HG03565 (cell line): ENCODE results near the gene NFATC1.

ENCODE experiments used
- ATAC-seq: cut with Tn5 transposase; IDR thresholded peaks from one replicate; pipeline ENCODE4 v1.9.1; 2021; ENCODE audit warnings: mild to moderate bottlenecking, moderate library complexity; ENCODE audit not compliant: unreplicated experiment

NFATC1 gene

DNA sequence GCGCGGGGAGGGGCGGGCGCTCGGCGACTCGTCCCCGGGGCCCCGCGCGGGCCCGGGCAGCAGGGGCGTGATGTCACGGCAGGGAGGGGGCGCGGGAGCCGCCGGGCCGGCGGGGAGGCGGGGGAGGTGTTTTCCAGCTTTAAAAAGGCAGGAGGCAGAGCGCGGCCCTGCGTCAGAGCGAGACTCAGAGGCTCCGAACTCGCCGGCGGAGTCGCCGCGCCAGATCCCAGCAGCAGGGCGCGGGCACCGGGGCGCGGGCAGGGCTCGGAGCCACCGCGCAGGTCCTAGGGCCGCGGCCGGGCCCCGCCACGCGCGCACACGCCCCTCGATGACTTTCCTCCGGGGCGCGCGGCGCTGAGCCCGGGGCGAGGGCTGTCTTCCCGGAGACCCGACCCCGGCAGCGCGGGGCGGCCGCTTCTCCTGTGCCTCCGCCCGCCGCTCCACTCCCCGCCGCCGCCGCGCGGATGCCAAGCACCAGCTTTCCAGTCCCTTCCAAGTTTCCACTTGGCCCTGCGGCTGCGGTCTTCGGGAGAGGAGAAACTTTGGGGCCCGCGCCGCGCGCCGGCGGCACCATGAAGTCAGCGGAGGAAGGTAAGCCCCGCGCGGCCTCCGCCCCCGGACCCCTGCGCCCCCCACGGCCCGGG, at the start of gene NFATC1:
TSS of gene NFATC1 (plus strand) at position 170 of the 644 bp plus-strand sequence. CDS start at position 465, 295 bp downstream.
- ATAC-seq, result no peak

DNA sequence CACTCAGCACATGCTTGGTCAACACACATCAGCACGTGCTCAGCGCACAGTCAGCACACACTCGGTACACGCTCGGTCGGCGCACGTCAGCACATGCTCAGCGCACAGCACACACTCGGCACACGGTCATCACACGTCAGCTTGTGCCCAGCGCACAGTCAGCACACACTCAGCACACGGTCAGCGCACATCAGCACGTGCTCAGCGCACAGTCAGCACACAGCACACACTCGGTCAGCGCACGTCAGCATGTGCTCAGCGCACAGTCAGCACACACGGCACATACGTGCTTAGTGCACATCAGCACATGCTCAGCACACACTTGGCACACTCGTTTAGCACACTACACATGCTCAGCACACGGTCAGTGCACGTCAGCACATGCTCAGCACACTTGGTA, 49.7 kb upstream of the NFATC1 start:
- no peak for ATAC-seq

DNA sequence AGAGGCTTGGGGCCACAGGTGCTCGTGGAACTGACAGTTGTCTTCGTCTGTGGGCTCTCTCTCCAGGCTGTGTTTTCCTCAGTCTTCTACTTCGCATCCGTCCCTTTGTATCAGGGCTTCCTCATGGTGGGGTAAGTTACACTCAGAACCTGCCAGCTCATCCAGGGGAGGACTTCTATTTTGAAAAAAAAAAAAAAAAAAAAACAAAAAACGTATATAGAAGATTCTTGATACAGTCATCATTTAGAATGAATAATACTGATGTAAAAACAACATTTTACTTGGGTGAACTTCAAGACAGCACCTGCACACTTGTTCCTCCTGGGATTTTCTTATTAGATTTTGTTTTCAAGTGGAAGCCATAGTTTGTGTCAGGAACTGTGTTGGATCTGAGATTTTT, 47.7 kb upstream of the NFATC1 start:
- ATAC-seq, result no peak

DNA sequence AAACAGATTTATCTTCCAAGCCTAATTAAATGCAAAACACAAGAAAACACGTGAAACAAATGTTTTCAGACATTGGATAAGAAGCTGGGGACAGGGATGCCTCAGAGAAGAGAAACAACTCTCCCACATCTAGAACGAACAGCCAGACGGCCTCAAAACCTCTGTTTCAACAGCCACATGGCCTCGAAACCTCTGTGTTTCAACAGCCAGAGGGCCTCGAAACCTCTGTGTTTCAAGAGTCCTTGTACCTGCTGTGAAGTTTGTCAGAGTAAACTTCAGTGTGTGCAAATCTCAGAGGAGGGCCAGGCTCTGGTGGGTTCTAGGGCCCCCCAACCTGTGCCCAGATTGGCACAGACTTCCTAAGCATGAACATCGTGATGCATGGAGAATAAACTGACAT, 43.3 kb upstream of the NFATC1 start:
- no peak for ATAC-seq

DNA sequence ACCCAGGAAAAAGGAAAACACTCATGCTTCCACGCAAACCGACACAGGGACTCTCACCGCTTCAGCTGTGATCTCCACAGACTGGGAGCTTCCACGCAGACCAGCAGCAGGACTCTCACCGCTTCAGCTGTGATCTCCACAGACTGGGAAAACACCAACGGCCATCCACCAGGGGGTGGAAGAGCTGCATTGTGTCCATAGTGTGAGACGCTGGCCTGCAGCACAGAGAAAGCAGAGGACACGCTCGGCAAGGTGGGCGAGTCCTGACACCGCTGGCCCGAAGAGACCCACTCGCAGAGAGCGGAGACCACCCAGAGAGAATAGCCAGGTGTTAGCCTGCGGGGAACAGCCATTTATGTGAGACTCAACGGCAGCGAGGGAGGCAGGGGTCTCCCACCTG, 42.5 kb upstream of the NFATC1 start:
- no peak for ATAC-seq

DNA sequence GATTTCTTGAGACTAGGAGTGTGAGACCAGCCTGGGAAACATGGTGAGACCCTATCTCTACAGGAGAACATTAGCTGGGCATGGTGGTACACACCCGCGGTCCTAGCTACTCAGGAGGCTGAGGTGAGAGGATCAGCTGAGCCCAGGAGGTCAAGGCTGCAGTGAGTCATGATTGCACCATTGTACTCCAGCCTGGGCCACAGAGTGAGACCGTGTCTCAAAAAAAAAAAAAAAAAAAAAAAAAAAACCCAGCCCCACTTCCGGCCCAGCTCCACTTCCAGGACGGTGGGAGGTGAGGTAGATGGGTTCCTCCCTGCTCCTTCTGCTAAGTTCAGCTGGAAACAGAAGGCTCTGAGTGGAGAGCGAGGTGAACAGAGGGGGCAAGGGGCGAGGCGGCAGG, 41.4 kb upstream of the NFATC1 start:
- no peak for ATAC-seq

DNA sequence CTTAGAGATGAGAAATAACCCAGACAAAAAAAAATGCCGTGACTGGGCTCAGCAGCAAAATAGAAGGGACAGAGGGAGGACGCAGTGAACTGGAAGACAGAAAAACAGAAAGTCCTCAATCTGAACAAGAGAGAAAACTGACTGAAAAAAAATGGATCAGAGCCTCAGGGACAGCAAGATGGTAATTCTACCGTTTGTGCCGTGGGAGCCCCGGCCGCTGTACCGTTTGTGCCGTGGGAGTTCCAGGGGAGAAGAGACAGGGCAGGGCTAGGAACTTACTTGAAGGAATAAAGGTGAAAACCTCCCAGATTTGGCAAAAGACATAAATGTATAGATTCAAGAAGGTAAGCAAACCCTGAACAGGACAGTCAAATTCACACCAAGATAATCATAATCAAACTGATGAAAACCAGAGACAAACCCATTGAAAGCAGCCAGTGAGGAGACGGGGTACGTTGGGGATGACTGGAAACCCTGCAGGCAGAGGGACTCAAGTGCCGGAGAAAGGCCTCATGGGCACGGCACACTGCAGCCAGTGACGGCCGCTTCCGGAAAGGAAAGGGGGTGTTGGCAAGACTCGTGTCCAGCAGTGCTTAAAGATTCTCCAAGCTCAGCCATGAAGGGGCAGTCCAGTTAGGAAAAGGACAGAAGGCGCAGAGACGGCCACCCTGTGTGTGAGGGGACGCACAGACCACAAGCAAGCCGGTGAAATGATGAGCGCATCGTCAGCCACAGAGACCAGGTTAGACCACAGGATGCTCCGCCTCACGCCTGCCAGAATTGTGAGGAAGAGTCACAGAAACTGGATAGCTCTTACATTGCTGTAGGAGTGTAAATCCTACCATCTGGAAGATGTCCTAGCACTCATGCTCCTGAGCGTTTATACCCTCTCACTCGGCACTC, 40.0 kb upstream of the NFATC1 start:
- ATAC-seq, result peak; percentile 26

DNA sequence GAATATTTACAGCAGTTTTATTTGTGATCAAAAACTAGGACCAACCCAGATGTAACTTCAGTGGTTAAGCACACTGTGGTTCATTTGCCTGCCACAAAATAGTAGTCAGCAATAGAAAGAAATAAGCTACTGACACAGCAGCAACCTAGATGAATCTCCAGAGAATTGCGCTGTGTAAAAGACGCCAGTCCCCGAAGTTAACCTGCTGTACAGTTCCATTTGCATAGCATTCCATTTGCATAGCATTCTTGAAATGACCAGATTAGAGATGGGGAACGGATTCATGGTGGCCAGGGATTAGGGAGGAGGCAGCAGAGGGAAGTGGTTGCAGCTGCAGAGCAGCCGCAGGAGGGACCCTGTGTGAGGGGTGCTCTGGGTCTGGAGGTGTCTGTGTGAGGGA, 39.3 kb upstream of the NFATC1 start:
- peak; percentile 95 for ATAC-seq

DNA sequence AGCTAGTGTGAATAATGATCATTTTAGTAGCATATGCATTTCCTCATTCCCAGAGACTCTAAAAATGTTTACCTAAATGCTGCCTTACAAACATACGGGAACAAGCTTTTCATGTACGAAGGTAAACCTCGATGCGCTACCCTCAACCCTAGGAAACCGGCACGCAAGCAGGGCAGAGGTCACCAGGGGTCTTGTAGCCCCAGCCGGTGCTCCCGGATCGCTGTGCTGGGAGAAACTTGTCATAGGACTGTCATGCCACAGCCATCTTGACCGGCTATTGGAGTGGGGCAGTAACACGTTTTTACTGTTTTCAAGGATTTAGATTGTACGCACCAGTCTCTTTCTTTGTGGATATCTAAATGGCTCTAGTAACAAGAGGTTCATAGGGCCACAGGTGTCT, 34.8 kb upstream of the NFATC1 start:
- no peak for ATAC-seq

DNA sequence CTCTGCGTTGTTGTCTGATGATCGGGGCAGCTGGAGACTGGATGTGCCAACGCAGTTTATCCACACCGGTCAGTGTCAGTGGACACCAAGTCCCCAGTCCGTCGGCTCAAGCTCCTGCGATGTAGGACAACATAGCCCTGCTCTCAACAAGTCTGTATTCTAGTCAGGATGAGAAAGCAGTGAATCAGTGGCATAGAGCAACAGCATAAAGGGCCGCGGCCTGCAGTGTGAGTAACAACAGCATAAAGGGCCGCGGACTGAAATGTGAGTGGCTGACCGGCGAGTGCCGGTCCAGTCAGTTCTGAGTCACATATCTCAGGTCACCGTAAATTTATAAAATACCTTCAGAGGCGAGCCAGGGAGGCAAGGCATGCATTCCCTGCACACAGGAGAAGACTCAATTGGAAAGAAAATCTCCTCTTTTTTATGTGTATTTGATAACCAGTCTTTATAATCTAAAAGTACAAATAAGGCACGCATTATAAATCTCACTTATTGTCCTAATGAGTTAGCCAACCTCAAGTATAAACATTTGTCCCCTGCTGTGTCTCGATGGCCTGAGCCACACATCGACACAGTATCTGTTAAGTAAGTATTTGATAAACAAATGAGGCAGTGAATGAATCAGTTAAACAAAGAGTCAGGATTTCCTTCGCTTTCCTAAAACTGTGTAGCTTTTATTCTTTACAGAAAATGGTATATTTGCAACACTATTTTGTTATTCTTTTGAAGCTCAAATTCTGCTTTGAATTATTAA, 33.8 kb upstream of the NFATC1 start:
- ATAC-seq, result no peak

DNA sequence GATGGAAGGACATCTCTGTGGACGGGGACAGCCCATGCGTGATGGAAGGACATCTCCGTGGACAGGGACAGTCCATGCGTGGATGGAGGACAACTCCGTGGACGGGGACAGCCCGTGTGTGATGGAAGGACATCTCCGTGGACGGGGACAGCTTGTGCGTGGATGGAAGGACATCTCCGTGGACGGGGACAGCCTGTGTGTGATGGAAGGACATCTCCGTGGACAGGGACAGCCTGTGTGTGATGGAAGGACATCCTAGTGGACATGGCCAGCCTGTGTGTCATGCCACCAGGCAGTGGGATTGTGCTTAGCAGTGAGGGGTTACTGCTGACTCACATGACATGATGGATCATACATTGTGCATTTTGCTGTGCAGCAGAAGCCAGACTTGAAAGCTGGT, 30.0 kb upstream of the NFATC1 start:
- no peak for ATAC-seq

DNA sequence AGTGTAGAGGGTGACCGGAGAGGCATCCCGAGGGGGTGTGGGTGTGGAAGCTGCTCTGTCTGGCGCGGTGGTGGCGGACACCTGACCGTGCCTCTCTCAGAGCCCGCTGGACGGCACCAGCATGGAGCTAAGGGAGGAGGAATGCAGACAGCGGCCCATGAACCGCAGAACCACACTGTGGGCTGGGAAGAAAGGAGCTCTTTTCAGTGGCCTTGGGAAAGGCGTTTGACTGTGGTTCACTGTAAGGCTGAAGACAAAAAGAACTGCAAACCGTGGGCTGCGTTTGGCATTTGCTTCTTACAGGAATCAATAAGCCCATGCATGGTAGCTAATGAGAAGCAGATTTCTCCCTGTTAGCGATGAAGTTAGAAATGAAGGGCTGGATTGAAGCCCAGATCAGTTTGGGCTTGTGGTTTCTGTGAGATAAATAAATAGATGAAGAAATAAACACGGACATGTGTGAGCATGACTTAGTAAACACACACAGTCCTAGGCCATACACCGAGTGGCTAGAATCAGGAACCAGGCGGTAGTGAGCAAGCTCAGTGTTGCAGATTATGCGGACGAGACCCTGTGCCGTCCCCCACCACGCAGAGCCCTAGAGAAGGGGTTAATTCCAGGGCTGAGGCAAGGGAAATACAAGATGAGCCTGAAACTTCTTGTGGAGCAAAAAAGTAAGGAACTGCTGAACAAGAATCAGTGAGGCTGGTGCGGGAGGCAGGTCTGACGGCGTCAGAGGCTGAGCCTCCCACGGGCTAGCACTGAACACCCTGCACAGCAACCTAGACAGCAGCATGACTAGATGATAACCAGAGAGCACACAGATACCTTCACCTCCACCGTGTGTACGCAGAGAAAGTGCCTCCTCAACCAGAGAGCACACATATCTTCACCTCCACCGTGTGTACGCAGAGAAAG, 29.3 kb upstream of the NFATC1 start:
- no peak for ATAC-seq

DNA sequence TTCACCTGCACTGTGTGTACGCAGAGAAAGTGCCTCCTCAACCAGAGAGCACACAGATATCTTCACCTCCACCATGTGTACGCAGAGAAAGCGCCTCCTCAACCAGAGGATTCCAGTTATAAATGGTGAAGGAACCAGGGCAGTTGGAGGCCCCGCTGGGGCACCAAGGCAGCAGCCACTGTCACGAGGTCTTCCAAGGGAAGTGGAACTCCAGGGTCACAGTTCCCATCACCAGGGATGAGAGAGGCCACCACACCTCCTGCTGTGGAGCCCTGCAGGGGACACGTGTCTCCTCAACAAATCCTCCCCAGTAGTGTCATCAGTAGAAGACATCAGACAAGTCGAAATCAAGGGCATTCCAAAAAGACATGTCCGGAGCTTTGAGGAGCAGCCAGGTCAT, 28.2 kb upstream of the NFATC1 start:
- ATAC-seq, result no peak

DNA sequence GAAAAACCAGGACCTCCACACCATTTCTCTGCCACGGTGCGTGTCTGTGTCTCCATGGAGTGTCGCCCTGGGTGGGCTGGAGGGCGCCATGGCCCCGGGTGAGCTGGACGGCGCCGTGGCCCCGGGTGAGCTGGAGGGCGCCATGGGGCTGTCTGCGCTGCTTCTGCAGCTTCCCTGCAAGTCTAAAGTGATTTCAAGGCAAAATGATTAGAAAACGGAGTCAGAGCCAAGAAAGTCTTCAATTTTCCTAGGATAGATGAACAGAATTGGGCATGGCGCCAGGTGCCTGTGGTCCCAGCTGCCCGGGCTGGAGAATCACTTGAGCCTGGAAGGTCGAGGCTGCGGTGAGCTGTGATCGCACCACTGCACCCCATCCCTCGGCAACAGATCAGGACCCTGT, 27.7 kb upstream of the NFATC1 start:
- no peak for ATAC-seq

DNA sequence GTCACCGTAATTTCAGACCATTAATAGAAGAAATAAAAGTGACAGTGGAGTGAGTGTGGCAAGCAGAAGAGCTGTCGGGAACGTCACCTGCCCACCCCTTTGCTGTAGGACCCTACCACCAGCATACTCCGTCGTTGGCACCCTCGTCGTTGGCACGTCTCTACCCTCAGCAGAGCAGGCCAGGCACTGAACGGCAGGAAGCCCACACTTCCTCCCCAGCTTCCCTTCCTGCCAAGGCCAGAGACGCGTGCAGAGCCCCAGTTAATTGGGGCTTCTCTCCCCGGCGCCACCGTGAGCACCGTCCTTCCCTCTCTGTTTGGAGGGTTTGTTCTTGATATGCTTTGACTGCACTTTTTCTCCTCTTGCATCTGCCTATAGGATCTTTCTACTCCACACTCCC, 27.0 kb upstream of the NFATC1 start:
- no peak for ATAC-seq

DNA sequence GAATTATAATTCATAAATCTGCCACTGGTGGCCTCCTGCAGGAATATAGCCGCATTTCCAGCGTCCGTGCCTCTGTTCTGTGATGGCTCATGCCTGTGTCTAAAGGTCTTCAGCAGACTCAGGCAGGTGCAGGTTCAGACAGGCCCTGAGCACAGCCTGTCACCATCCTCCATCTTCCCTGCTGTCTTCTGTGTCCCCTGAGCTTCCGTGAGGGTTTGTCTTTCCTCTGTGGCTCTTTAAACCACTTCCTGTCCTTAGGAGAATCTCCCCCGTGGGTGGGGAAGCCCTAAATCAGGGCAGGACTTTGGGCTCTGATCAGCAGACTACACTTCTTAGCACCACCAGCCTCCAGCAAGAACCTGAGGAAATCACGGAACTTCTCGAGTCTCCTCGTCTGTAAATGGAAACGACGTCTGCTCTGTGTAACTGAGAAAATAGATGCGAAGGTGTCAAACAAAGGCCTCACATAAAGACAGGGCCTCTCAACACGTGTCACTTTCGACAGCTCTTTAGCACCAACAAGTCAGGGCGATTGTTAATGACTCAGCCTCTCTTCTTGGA, 24.1 kb upstream of the NFATC1 start:
- ATAC-seq, result peak; percentile 39

DNA sequence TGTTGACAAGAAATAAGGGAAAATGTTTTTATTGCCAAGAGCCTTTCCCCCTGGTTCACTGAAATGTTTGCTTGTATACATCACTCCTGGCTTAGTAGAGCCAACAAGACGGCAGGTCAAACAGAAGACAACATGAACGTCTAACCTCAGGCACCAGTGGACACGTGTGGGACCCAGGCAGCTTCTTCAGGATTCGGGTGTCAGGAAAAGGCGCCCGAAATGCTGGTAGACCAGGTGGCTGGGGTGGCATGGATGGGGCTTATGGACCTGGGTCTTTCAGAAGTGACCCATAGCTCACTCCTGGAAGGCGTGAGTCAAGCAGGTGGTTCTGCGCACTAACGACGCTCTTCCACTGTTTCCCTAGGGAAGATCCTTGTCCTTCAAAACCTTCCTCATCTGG, 23.3 kb upstream of the NFATC1 start:
- no peak for ATAC-seq

DNA sequence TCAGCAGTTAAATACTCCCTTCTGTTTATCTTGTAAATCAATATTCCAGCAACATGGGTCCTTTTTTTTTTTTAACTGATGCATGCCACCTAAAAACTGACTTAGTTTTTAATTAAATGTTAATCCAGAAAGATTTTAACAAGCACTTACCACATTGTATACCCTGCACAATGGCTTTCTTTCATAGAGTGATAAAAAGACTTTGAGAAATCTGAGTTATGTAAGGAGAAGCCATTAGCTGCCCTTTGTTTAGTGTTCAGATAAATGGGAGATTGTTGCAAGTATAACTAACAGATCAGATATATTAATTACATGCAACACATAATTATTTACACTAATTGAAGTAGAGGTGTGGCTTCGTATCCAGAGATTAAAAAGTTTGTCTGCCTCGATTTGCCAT, 22.7 kb upstream of the NFATC1 start:
- ATAC-seq, result no peak

DNA sequence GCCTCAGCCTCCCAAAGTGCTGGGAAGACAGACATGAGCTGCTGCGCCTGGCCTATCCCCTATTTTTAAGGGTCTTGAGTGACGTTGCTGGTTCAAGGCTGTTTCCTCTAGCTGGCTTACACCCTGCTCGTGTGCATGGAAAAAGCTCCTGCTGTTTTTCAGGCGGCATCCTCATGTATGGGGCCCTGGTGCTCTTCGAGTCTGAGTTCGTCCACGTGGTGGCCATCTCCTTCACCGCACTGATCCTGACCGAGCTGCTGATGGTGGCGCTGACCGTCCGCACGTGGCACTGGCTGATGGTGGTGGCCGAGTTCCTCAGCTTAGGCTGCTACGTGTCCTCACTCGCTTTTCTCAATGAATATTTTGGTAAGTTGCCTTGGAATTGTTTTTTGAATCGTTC, 22.0 kb upstream of the NFATC1 start:
- no peak for ATAC-seq

DNA sequence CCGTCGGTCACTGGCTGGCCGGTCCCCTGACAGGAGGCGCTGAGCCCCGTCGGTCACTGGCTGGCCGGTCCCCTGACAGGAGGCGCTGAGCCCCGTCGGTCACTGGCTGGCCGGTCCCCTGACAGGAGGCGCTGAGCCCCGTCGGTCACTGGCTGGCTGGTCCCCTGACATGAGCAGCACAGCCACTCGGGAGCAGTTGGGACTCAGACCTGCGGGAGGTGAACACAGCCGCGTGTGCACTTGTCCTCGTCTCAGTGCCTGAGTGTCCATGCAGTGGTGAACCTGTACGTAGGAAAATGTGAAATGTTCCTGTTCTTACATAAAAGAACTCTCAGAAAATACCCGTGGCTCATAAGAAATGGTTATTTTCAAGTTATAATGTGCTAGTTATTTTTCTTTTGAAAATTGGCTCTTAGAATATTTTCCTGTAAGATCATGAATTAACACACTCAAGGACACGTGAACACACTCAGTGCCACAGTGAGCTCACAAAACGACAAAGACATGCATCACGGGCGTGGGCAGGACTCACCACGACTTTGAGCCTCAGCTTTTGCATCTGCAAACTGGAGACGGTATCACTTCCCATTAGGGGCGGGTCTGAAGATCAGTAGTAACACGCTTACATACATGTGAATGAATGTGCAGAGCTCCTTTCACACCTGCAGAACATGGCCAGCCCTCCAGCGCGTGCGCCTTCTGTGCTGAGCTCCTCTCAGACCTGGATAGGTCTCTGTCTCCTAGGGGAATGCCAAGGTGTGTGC, 21.1 kb upstream of the NFATC1 start:
- peak; percentile 81 for ATAC-seq
